Measurements from ENCODE around the gene UGT1A8.

UGT1A8 gene

DNA sequence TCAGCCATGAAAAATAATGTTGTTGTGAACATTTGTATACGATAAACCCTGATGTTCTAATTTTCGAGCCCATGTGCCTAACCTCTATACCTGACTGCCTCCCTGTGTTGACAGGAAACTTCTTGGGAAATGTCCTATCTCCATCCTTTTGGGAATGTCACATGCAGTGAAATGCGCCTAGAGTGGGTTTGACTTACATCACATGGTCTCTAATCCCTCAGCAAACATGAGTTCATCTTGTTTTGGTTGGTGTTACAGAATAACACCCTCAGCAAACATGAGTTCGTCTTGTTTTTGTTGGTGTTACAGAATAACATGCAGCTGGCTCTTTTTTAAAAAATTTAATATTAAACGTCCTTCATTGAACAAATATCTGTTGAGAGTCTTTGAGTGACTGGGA lies 70.9 kb downstream of the UGT1A8 start:
- H3K27me3 ChIP-seq (ENCODE audit: insufficient read depth, poor library complexity, severe bottlenecking), result no peaks in the 10 kb centered on the region
- no peak for DNase-seq (ENCODE audit: low read depth in 1 of 2, low spot score in 1 of 2)
- no peak overlapping the region for H3K27ac ChIP-seq (replicated peaks)
- TF ChIP-seq CTCF (IDR thresholded peaks at IDR 0.05; ENCODE audit: insufficient read depth, low read length), result no peak
- no peak for TF ChIP-seq GABPA (IDR thresholded peaks at IDR 0.05; ENCODE audit: low read depth)
- TF ChIP-seq SPI1 (IDR thresholded peaks at IDR 0.05; ENCODE audit: borderline replicate concordance, low read depth), result no peak
- TF ChIP-seq REST (IDR thresholded peaks at IDR 0.05; ENCODE audit: insufficient replicate concordance, low read depth), result no peak
- no peak for TF ChIP-seq POLR2AphosphoS5 (IDR thresholded peaks at IDR 0.05; ENCODE audit: low read depth)
- no peak overlapping the region for H3K4me3 ChIP-seq (replicated peaks; ENCODE audit: insufficient read depth, low read length)

GRCh38 chr2:233689031-233689430 lies 71.6 kb downstream of the UGT1A8 start:
- Histone ChIP-seq H3K27me3 (ENCODE audit: insufficient read depth, poor library complexity, severe bottlenecking) (no peaks in the 10 kb centered on the region), H3K27ac (replicated peaks) (no peak overlapping the region), H3K4me3 (replicated peaks; ENCODE audit: insufficient read depth, low read length) (no peak overlapping the region)
- TF ChIP-seq REST (IDR thresholded peaks at IDR 0.05; ENCODE audit: insufficient replicate concordance, low read depth) (no peak), POLR2AphosphoS5 (IDR thresholded peaks at IDR 0.05; ENCODE audit: low read depth) (no peak), SPI1 (IDR thresholded peaks at IDR 0.05; ENCODE audit: borderline replicate concordance, low read depth) (peak; percentile 70; the same call in 1 of the 2 replicates), CTCF (IDR thresholded peaks at IDR 0.05; ENCODE audit: insufficient read depth, low read length) (no peak)
- no peak for DNase-seq (ENCODE audit: low read depth in 1 of 2, low spot score in 1 of 2)

DNA sequence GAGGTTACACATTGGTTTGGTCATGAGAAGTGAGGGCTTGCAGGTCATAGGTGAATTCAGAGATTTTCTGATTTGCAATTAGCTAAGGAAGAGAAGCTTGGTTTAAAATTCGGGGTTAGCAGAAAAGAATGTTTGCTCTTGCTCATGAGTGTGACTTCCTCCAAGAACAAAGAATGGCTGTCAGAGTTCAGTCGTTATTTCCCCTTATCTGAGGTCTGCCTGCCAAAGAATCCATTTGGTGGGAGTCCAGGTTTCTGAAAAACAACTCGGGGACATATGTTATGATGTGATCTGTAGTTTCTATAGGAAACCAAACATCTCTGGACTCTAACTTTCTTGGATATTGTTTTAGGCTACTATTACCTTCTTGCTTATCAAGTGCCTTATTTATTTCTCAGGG lies 72.1 kb downstream of the UGT1A8 start:
- no peak overlapping the region for H3K27ac ChIP-seq (replicated peaks)
- TF ChIP-seq CTCF (IDR thresholded peaks at IDR 0.05; ENCODE audit: insufficient read depth, low read length) (no peak), POLR2AphosphoS5 (IDR thresholded peaks at IDR 0.05; ENCODE audit: low read depth) (no peak), GABPA (IDR thresholded peaks at IDR 0.05; ENCODE audit: low read depth) (no peak), SPI1 (IDR thresholded peaks at IDR 0.05; ENCODE audit: borderline replicate concordance, low read depth) (no peak), REST (IDR thresholded peaks at IDR 0.05; ENCODE audit: insufficient replicate concordance, low read depth) (no peak)
- DNase-seq (ENCODE audit: low read depth in 1 of 2, low spot score in 1 of 2), result no peak

More for the DNA sequence above, 72.1 kb downstream of the UGT1A8 start:
- Histone ChIP-seq H3K4me3 (replicated peaks; ENCODE audit: insufficient read depth, low read length) (no peak overlapping the region), H3K27me3 (ENCODE audit: insufficient read depth, poor library complexity, severe bottlenecking) (no peaks in the 10 kb centered on the region)

All from HL-60 (cell line).